H1 (cell line): ENCODE results near the gene AMBP. TPM values are rescaled to one million over a fixed set of nuclear protein-coding genes. Genes with fewer than 3 reads are reported as not detected.

Experiments
- CTCF ChIA-PET: fragments of 300-600 bp; sonication (Branson Sonifier 250); formaldehyde crosslinking; loops from one replicate; lab custom pipeline; 2021; ENCODE audit not compliant: partially characterized antibody; lab: Charles Lee
- POLR2A ChIA-PET: fragments of 300-600 bp; sonication (Branson Sonifier 250); formaldehyde crosslinking; loops from one replicate; lab custom pipeline; 2021; ENCODE audit warnings: inconsistent platforms; ENCODE audit not compliant: partially characterized antibody; lab: Charles Lee
- DNase-seq, 2 experiments: peaks; one replicate each; pipeline versions ENCODE4 v3.0.0 to v3.0.0-alpha.2; 2010 to 2022; ENCODE audit warnings: low spot score in 2 of 2, low read depth in 1 of 2, mixed read lengths in 1 of 2
- FAIRE-seq: peaks from 2 replicates; lab custom pipeline; 2011; peaks lifted over from hg19 to GRCh38; lab: Jason Lieb, UNC
- H2AFZ ChIP-seq: 2 replicates; pipeline ENCODE4 v1.8.1; 2012; ENCODE audit warnings: low read length, inconsistent platforms
- H2AK5ac ChIP-seq: 2 replicates; pipeline ENCODE4 v1.6.1; 2013; ENCODE audit warnings: low read depth, low read length
- H2BK120ac ChIP-seq: replicated peaks from 2 replicates; pipeline ENCODE3; 2013; ENCODE audit warnings: low read depth, low read length, inconsistent platforms
- H2BK12ac ChIP-seq: 2 replicates; pipeline ENCODE4 v1.6.1; 2013; ENCODE audit warnings: low read depth, low read length
- H2BK15ac ChIP-seq: 2 replicates; pipeline ENCODE4 v1.6.1; 2013; ENCODE audit warnings: low read length
- H2BK20ac ChIP-seq: 2 replicates; pipeline ENCODE4 v1.6.1; 2013; ENCODE audit warnings: low read length
- H2BK5ac ChIP-seq: 2 replicates; pipeline ENCODE4 v1.6.1; 2013; ENCODE audit warnings: low read depth, low read length
- H3K14ac ChIP-seq: 2 replicates; pipeline ENCODE4 v1.6.1; 2013; ENCODE audit warnings: inconsistent platforms; ENCODE audit not compliant: insufficient read length
- H3K18ac ChIP-seq: 2 replicates; pipeline ENCODE4 v1.6.1; 2013; ENCODE audit warnings: low read length; ENCODE audit errors: extremely low read depth
- H3K23ac ChIP-seq: 2 replicates; pipeline ENCODE4 v1.6.1; 2013; ENCODE audit warnings: inconsistent platforms; ENCODE audit not compliant: insufficient read length
- H3K23me2 ChIP-seq: 2 replicates; pipeline ENCODE4 v1.6.1; 2013; ENCODE audit warnings: low read depth, low read length
- H3K27ac ChIP-seq: 2 replicates; pipeline ENCODE4 v1.6.1; 2011; ENCODE audit warnings: low read depth, low read length, inconsistent platforms
- H3K27me3 ChIP-seq, 4 experiments: replicated peaks in 1 of 4; 1 replicate in 1 of 4; 2 replicates in 3 of 4; pipeline versions ENCODE4 v1.6.1 to v1.8.1; 2011 to 2013; ENCODE audit warnings: low read length in 3 of 4, mild to moderate bottlenecking in 3 of 4, inconsistent platforms in 2 of 4, mixed read lengths in 2 of 4, moderate library complexity in 1 of 4; ENCODE audit not compliant: control insufficient read depth in 3 of 4, insufficient read depth in 3 of 4; ENCODE audit errors: extremely low read depth in 1 of 4
- H3K36me3 ChIP-seq, 4 experiments: 2 replicates each; pipeline versions ENCODE4 v1.6.1 to v1.8.1; 2011 to 2013; ENCODE audit warnings: mild to moderate bottlenecking in 4 of 4, low read length in 3 of 4, moderate library complexity in 2 of 4, control low read depth in 1 of 4, inconsistent platforms in 1 of 4; ENCODE audit not compliant: insufficient read depth in 4 of 4, control insufficient read depth in 2 of 4
- H3K4ac ChIP-seq: replicated peaks from 2 replicates; pipeline ENCODE3; 2013; ENCODE audit warnings: low read length, low read depth, mixed read lengths, inconsistent platforms; ENCODE audit not compliant: insufficient read length
- H3K4me1 ChIP-seq, 4 experiments: replicated peaks in 1 of 4; 1 replicate in 1 of 4; 2 replicates in 3 of 4; pipeline versions ENCODE4 v1.6.1 to v1.8.1; 2011 to 2013; ENCODE audit warnings: low read length in 3 of 4, inconsistent platforms in 2 of 4, mixed read lengths in 1 of 4; ENCODE audit not compliant: insufficient read depth in 4 of 4, control insufficient read depth in 3 of 4
- H3K4me2 ChIP-seq, 2 experiments: 2 replicates each; pipeline versions ENCODE4 v1.6.1 to v1.8.1; 2011 to 2013; ENCODE audit warnings: low read depth in 2 of 2, low read length in 2 of 2, control low read depth in 1 of 2, inconsistent platforms in 1 of 2, mild to moderate bottlenecking in 1 of 2; ENCODE audit not compliant: insufficient read depth in 1 of 2
- H3K4me3 ChIP-seq, 4 experiments: fragments of 200-600, 300-600 bp in 1 of 4; sonication (generic), shearing (Covaris generic), sonication (Bioruptor Twin) in 1 of 4; 2 replicates each; pipeline versions ENCODE4 v1.5.1 to v1.8.1; 2011 to 2016; ENCODE audit warnings: low read length in 4 of 4, low read depth in 3 of 4, control low read depth in 2 of 4, inconsistent platforms in 2 of 4, mild to moderate bottlenecking in 2 of 4, mixed read lengths in 1 of 4, moderate library complexity in 1 of 4; ENCODE audit not compliant: insufficient read depth in 2 of 4; ENCODE audit errors: extremely low read depth in 1 of 4
- H3K56ac ChIP-seq: replicated peaks from 2 replicates; pipeline ENCODE3; 2013; ENCODE audit warnings: low read depth, mild to moderate bottlenecking, mixed read lengths, low read length, inconsistent platforms; ENCODE audit not compliant: insufficient read length
- H3K79me1 ChIP-seq: 2 replicates; pipeline ENCODE4 v1.6.1; 2013; ENCODE audit warnings: low read depth, low read length, control low read depth
- H3K79me2 ChIP-seq, 2 experiments: 2 replicates each; pipeline versions ENCODE4 v1.6.1 to v1.8.1; 2012 to 2013; ENCODE audit warnings: low read length in 2 of 2, mild to moderate bottlenecking in 2 of 2, inconsistent platforms in 1 of 2; ENCODE audit not compliant: insufficient read depth in 2 of 2, control insufficient read depth in 1 of 2
- H3K9ac ChIP-seq, 4 experiments: replicated peaks in 1 of 4; 1 replicate in 1 of 4; 2 replicates in 3 of 4; pipeline versions ENCODE4 v1.6.1 to v1.8.1; 2011 to 2013; ENCODE audit warnings: low read depth in 3 of 4, low read length in 3 of 4, control low read depth in 2 of 4, mild to moderate bottlenecking in 2 of 4, moderate library complexity in 2 of 4, inconsistent platforms in 1 of 4; ENCODE audit errors: extremely low read depth in 1 of 4
- H3K9me3 ChIP-seq, 2 experiments: 2 replicates each; pipeline versions ENCODE4 v1.6.1 to v1.8.1; 2012 to 2013; ENCODE audit warnings: mild to moderate bottlenecking in 2 of 2, moderate library complexity in 2 of 2, control low read depth in 1 of 2, inconsistent platforms in 1 of 2, low read depth in 1 of 2, low read length in 1 of 2, mixed read lengths in 1 of 2; ENCODE audit not compliant: insufficient read depth in 2 of 2
- H4K20me1 ChIP-seq, 2 experiments: replicated peaks in 1 of 2; 2 replicates each; pipeline versions ENCODE3 to v1.8.1; 2011 to 2013; ENCODE audit warnings: inconsistent platforms in 2 of 2, low read length in 2 of 2, mild to moderate bottlenecking in 1 of 2; ENCODE audit not compliant: insufficient read depth in 2 of 2, control insufficient read depth in 1 of 2
- H4K5ac ChIP-seq: 2 replicates; pipeline ENCODE4 v1.6.1; 2013; ENCODE audit warnings: low read length, low read depth, mixed read lengths, inconsistent platforms; ENCODE audit not compliant: insufficient read length
- H4K8ac ChIP-seq: 2 replicates; pipeline ENCODE4 v1.8.0; 2013; ENCODE audit warnings: mild to moderate bottlenecking, moderate library complexity, low read length, inconsistent platforms; ENCODE audit not compliant: insufficient read depth; ENCODE audit errors: extremely low read depth
- H4K91ac ChIP-seq: replicated peaks from 2 replicates; pipeline ENCODE3; 2013; ENCODE audit warnings: low read length, mixed read lengths, inconsistent platforms; ENCODE audit not compliant: insufficient read length
- ASH2L ChIP-seq: fragments of 200-600, 300-600 bp; sonication (generic); IDR thresholded peaks from one replicate; pipeline ENCODE4 v1.7.1; 2017; ENCODE audit warnings: low read length
- BACH1 ChIP-seq: IDR thresholded peaks from 2 replicates; pipeline ENCODE4 v1.6.1; 2012; ENCODE audit warnings: low read length, improper control_type of control experiment
- BRCA1 ChIP-seq: IDR thresholded peaks from 2 replicates; pipeline ENCODE4 v1.6.1; 2012; ENCODE audit warnings: low read depth, low read length, improper control_type of control experiment
- CEBPB ChIP-seq: IDR thresholded peaks from 2 replicates; pipeline ENCODE4 v1.6.1; 2012; ENCODE audit warnings: low read depth, low read length
- CHD2 ChIP-seq: IDR thresholded peaks from 2 replicates; pipeline ENCODE4 v1.6.1; 2012; ENCODE audit warnings: low read length, improper control_type of control experiment
- CREB1 ChIP-seq: IDR thresholded peaks from 2 replicates; pipeline ENCODE4 v1.6.1; 2012; ENCODE audit warnings: inconsistent platforms
- GABPA ChIP-seq: IDR thresholded peaks from 2 replicates; pipeline ENCODE4 v1.6.1; 2011; ENCODE audit warnings: mild to moderate bottlenecking, low read length, moderate library complexity, borderline replicate concordance; ENCODE audit not compliant: insufficient read depth
- KDM4A ChIP-seq: IDR thresholded peaks from one replicate; pipeline ENCODE4 v1.7.1; 2012; ENCODE audit warnings: low read depth, mild to moderate bottlenecking, moderate library complexity, low read length, inconsistent platforms; ENCODE audit not compliant: severe bottlenecking
- KDM5A ChIP-seq: fragments of 200-600 bp; IDR thresholded peaks from 2 replicates; pipeline ENCODE4 v1.7.1; 2012; ENCODE audit warnings: mild to moderate bottlenecking, low read length, inconsistent platforms, mixed read lengths
- PHF8 ChIP-seq: fragments of 200-600 bp; sonication (generic); conservative IDR thresholded peaks from 2 replicates; pipeline ENCODE4 v1.7.1; 2012; ENCODE audit warnings: low read depth, mild to moderate bottlenecking, inconsistent platforms, low read length, moderate library complexity
- POLR2A ChIP-seq, 2 experiments: IDR thresholded peaks; 1 replicate in 1 of 2; 2 replicates in 1 of 2; pipeline ENCODE4 v1.6.1; 2011; ENCODE audit warnings: low read depth in 2 of 2, low read length in 2 of 2, mild to moderate bottlenecking in 2 of 2; ENCODE audit errors: control extremely low read depth in 1 of 2
- RFX5 ChIP-seq: IDR thresholded peaks from 2 replicates; pipeline ENCODE4 v1.6.1; 2011; ENCODE audit warnings: low read depth, low read length, improper control_type of control experiment, borderline replicate concordance
- SRF ChIP-seq: IDR thresholded peaks from 2 replicates; pipeline ENCODE4 v1.6.1; 2011; ENCODE audit warnings: mild to moderate bottlenecking, low read depth, low read length, moderate library complexity
- TAF7 ChIP-seq: optimal IDR thresholded peaks from 2 replicates; pipeline ENCODE3; 2011; ENCODE audit warnings: low read depth, mild to moderate bottlenecking, inconsistent platforms, low read length, moderate library complexity, borderline replicate concordance
- WGBS, 2 experiments: shearing (Covaris generic) in 1 of 2; methylation state at CpG; one replicate each; pipeline versions ENCODE4 v1.1.6 to v1.1.7; 2013 to 2015; ENCODE audit warnings: low lambda C conversion rate in 2 of 2, mixed read lengths in 2 of 2, inconsistent platforms in 1 of 2, low coverage in 1 of 2, missing lambda C conversion rate in 1 of 2; ENCODE audit not compliant: insufficient replicate concordance in 2 of 2, insufficient coverage in 1 of 2, insufficient read length in 1 of 2; ENCODE audit errors: extremely low coverage in 1 of 2, missing lambda C conversion rate in 1 of 2; 5-methylcytosine and 5-hydroxymethylcytosine counted together
- polyA plus RNA-seq, 7 experiments: library from polyadenylated mRNA; depleted of rRNA in 3 of 7; stranded (reverse) in 5 of 7; unstranded in 2 of 7; fragments of >200 nt in 5 of 7; fragments of 200-250 nt in 2 of 7; gene quantifications; 1 replicate in 5 of 7; 2 replicates in 1 of 7; 4 replicates in 1 of 7; pipeline versions ENCODE4 v1.2.1 to v1.2.3, GENCODE V29; 2011 to 2013; ENCODE audit warnings: missing spikeins in 2 of 7, mixed read lengths in 2 of 7
- total RNA-seq: library from RNA; stranded (reverse); fragmentation: NEBNext Ultra II Directional; extraction: Animal tissue kit (Norgen Biotek cat#: 25700); gene quantifications from 2 replicates; pipeline ENCODE4 v1.2.1, GENCODE V29; 2021

Gene AMBP
- total and polyA plus RNA-seq, 2 of the 8 experiments (the other 6 are each of a cell fraction or from before 2014, with no cell fraction given): 3.0 to 4.0 TPM

GRCh38 chr9:114084282-114085073 is 6.4 kb upstream of the AMBP start:
- no peaks in the 10 kb centered on the region for H3K79me1 ChIP-seq
- H3K9me3 ChIP-seq: no peaks in the 10 kb centered on the region
- H3K56ac ChIP-seq: no peak overlapping the region
- no peaks in the 10 kb centered on the region for H3K79me2 ChIP-seq
- H2BK5ac ChIP-seq: no peak overlapping the region
- no peak overlapping the region for H3K18ac ChIP-seq
- H3K27me3 ChIP-seq: no peaks in the 10 kb centered on the region; a peak in 2 of 7 replicates
- no peak overlapping the region for H2AFZ ChIP-seq
- H2BK15ac ChIP-seq: no peak overlapping the region
- peaks cover 0 to 1% of the 10 kb centered on the region in 2 experiments for H4K20me1 ChIP-seq
- H2BK20ac ChIP-seq: no peak overlapping the region
- H4K8ac ChIP-seq: no peak overlapping the region
- no peak overlapping the region for H3K27ac ChIP-seq
- H3K4me2 ChIP-seq: no peak overlapping the region
- no peak overlapping the region for H3K9ac ChIP-seq
- no peak overlapping the region for H3K4me3 ChIP-seq
- H2BK120ac ChIP-seq: no peak overlapping the region
- H3K4me1 ChIP-seq: 0 out of 7 replicates have a peak, but pooled peaks cover 0 to 2% (median 0%) of the 10 kb centered on the region in 4 experiments
- H3K14ac ChIP-seq: no peak overlapping the region
- ChIA-PET CTCF (interaction anchor here (0.7 to 10.3 kb wide), 28 partner anchors 10 to 403 kb away, joined by 3 to 144 read pairs (median 4); partner anchors contain the start of genes COL27A1 and KIF12), POLR2A (interaction anchor here (1.6 kb wide), 1 partner anchor 9 kb away, joined by 6 read pairs; no protein-coding TSS in a partner anchor)
- H4K91ac ChIP-seq: no peak overlapping the region
- no peak overlapping the region for H2AK5ac ChIP-seq
- no peaks in the 10 kb centered on the region for H3K23me2 ChIP-seq
- H3K4ac ChIP-seq: no peak overlapping the region
- FAIRE-seq: no peak
- whole genome bisulfite sequencing, 2 experiments: 83% methylated on average over 11 of the region's 11 CpGs; no CpG with 5 or more reads in 1 of the 2 experiments
- H3K23ac ChIP-seq: no peak overlapping the region
- H2BK12ac ChIP-seq: no peak overlapping the region
- H3K36me3 ChIP-seq: no peaks in the 10 kb centered on the region
- DNase-seq: no peak
- H4K5ac ChIP-seq: no peak overlapping the region
- TF ChIP-seq CEBPB (no peak), PHF8 (no peak), CHD2 (no peak), CREB1 (no peak), GABPA (no peak), KDM5A (no peak), KDM4A (no peak), SRF (no peak), ASH2L (no peak), BACH1 (no peak), POLR2A (IDR thresholded peaks at IDR 0.05; ENCODE audit: control extremely low read depth in 1 of 2, low read depth in 2 of 2, low read length in 2 of 2) (no peak), RFX5 (no peak), BRCA1 (no peak), TAF7 (no peak)
